Astrocyte (in vitro differentiated cells and primary cell): ENCODE measurements around the gene GPR180. TPM values are rescaled to one million over a fixed set of nuclear protein-coding genes. Genes with fewer than 3 reads are reported as not detected.
"Not testable (repeated sequence)": the region's sequence is repeated elsewhere in the genome, so short reads cannot be mapped to it uniquely, and the experiment has no call there.

Source experiments
- DNase-seq: peaks from one replicate; pipeline ENCODE4 v3.0.0-alpha.2; 2010; ENCODE audit warnings: low read depth
- FAIRE-seq: peaks from 2 replicates; lab custom pipeline; 2011; peaks lifted over from hg19 to GRCh38; lab: Jason Lieb, UNC
- H2AFZ ChIP-seq: 2 replicates; pipeline ENCODE4 v1.6.0; 2012; ENCODE audit warnings: low read depth, low read length, inconsistent platforms
- H3K27ac ChIP-seq: 2 replicates; pipeline ENCODE4 v1.5.1; 2011; ENCODE audit warnings: low read depth, low read length, inconsistent platforms
- H3K27me3 ChIP-seq: 2 replicates; pipeline ENCODE4 v1.6.0; 2011; ENCODE audit warnings: low read length, inconsistent platforms; ENCODE audit not compliant: insufficient read depth
- H3K36me3 ChIP-seq: 2 replicates; pipeline ENCODE4 v1.5.1; 2011; ENCODE audit warnings: low read length, inconsistent platforms; ENCODE audit not compliant: insufficient read depth
- H3K4me1 ChIP-seq: 2 replicates; pipeline ENCODE4 v1.5.1; 2011; ENCODE audit warnings: low read length, inconsistent platforms; ENCODE audit not compliant: insufficient read depth
- H3K4me2 ChIP-seq: 2 replicates; pipeline ENCODE4 v1.6.0; 2012; ENCODE audit warnings: low read length, inconsistent platforms
- H3K4me3 ChIP-seq: 2 replicates; pipeline ENCODE4 v1.5.1; 2011; ENCODE audit warnings: low read depth, mild to moderate bottlenecking, low read length, inconsistent platforms; ENCODE audit not compliant: insufficient read depth
- H3K79me2 ChIP-seq: 2 replicates; pipeline ENCODE4 v1.6.0; 2012; ENCODE audit warnings: mild to moderate bottlenecking, low read length, inconsistent platforms; ENCODE audit not compliant: insufficient read depth
- H3K9ac ChIP-seq: 2 replicates; pipeline ENCODE4 v1.6.0; 2012; ENCODE audit warnings: mild to moderate bottlenecking, low read length, inconsistent platforms
- H3K9me3 ChIP-seq: 2 replicates; pipeline ENCODE4 v1.5.1; 2012; ENCODE audit warnings: low read depth, mild to moderate bottlenecking, low read length, inconsistent platforms; ENCODE audit not compliant: insufficient read depth
- H4K20me1 ChIP-seq: 2 replicates; pipeline ENCODE4 v1.6.0; 2012; ENCODE audit warnings: low read length, inconsistent platforms; ENCODE audit not compliant: insufficient read depth
- H3K27ac Mint-ChIP-seq: one replicate; pipeline ENCODE4 v1.8.0; 2021; ENCODE audit warnings: mild to moderate bottlenecking, mixed read lengths; ENCODE audit not compliant: unreplicated experiment
- H3K27me3 Mint-ChIP-seq: one replicate; pipeline ENCODE4 v1.8.0; 2021; ENCODE audit warnings: low read depth, mixed read lengths; ENCODE audit not compliant: unreplicated experiment
- H3K36me3 Mint-ChIP-seq: one replicate; pipeline ENCODE4 v1.8.0; 2021; ENCODE audit warnings: low read depth, mixed read lengths; ENCODE audit not compliant: unreplicated experiment
- H3K4me1 Mint-ChIP-seq: one replicate; pipeline ENCODE4 v1.8.0; 2021; ENCODE audit warnings: low read depth, mixed read lengths; ENCODE audit not compliant: unreplicated experiment
- H3K4me3 Mint-ChIP-seq: one replicate; pipeline ENCODE4 v1.8.0; 2021; ENCODE audit warnings: mild to moderate bottlenecking, moderate library complexity, mixed read lengths; ENCODE audit not compliant: unreplicated experiment
- H3K9me3 Mint-ChIP-seq: one replicate; pipeline ENCODE4 v1.8.0; 2021; ENCODE audit warnings: mild to moderate bottlenecking, mixed read lengths; ENCODE audit not compliant: unreplicated experiment
- CTCF ChIP-seq: IDR thresholded peaks from 2 replicates; pipeline ENCODE4 v1.5.1; 2011; ENCODE audit warnings: low read depth, mild to moderate bottlenecking, inconsistent platforms, low read length, moderate library complexity; ENCODE audit not compliant: insufficient read depth
- EZH2 ChIP-seq: IDR thresholded peaks from 2 replicates; pipeline ENCODE4 v1.6.1; 2012; ENCODE audit warnings: mild to moderate bottlenecking, low read length, inconsistent platforms; ENCODE audit not compliant: insufficient read depth
- total RNA-seq: library from RNA; stranded (reverse); gene quantifications from 2 replicates; pipeline ENCODE4 v1.2.1, GENCODE V29; 2021

The GPR180 gene
- total RNA-seq, 1 donor from 2014 or later, result 10.0 TPM

- H3K36me3 ChIP-seq, result no peaks in the 10 kb centered on the region
- no peak overlapping the region for H2AFZ ChIP-seq
- Mint-ChIP-seq H3K4me1 (peaks cover 18% of the 10 kb centered on the region), H3K27me3 (no peaks in the 10 kb centered on the region), H3K27ac (no peak overlapping the region), H3K4me3 (no peak overlapping the region), H3K9me3 (peaks cover 4% of the 10 kb centered on the region), H3K36me3 (peaks cover 8% of the 10 kb centered on the region)
- no peaks in the 10 kb centered on the region for H3K27me3 ChIP-seq
- H3K4me1 ChIP-seq, result peaks cover 14% of the 10 kb centered on the region
- H4K20me1 ChIP-seq, result no peaks in the 10 kb centered on the region
- DNase-seq, result no peak
- no peak overlapping the region for H3K9ac ChIP-seq
- H3K9me3 ChIP-seq, result no peaks in the 10 kb centered on the region
- H3K79me2 ChIP-seq, result no peaks in the 10 kb centered on the region
- no peak overlapping the region for H3K4me3 ChIP-seq
- no peak overlapping the region for H3K4me2 ChIP-seq
- H3K27ac ChIP-seq, result no peak overlapping the region
- no peak for FAIRE-seq
- TF ChIP-seq CTCF, result no peak
- TF ChIP-seq EZH2, result no peak
These were observed 35.4 kb downstream of the GPR180 start for GRCh38 chr13:94636942-94637578.

- H3K4me2 ChIP-seq, H3K4me3 Mint-ChIP-seq, H3K9me3 Mint-ChIP-seq, H3K27ac Mint-ChIP-seq, H3K79me2 ChIP-seq, H3K9me3 ChIP-seq, H3K36me3 ChIP-seq, H4K20me1 ChIP-seq, H3K36me3 Mint-ChIP-seq, H3K27me3 Mint-ChIP-seq, FAIRE-seq, H3K4me3 ChIP-seq, H3K27me3 ChIP-seq, H2AFZ ChIP-seq, H3K27ac ChIP-seq, DNase-seq, H3K9ac ChIP-seq: not testable (repeated sequence)
- H3K4me1 Mint-ChIP-seq, result peaks cover 19% of the 10 kb centered on the region
- peaks cover 14% of the 10 kb centered on the region for H3K4me1 ChIP-seq
These were observed 36.0 kb downstream of the GPR180 start for GRCh38 chr13:94637677-94638076.

- Histone ChIP-seq H3K36me3 (no peaks in the 10 kb centered on the region), H3K9me3 (no peaks in the 10 kb centered on the region), H3K9ac (no peak overlapping the region), H3K4me2 (peak overlapping the region; percentile 75), H3K27me3 (no peaks in the 10 kb centered on the region), H4K20me1 (no peaks in the 10 kb centered on the region), H3K27ac (peak overlapping the region; percentile 55), H2AFZ (no peak overlapping the region), H3K79me2 (no peaks in the 10 kb centered on the region), H3K4me3 (no peak overlapping the region), H3K4me1 (peaks cover 14% of the 10 kb centered on the region)
- Mint-ChIP-seq H3K27me3 (no peaks in the 10 kb centered on the region), H3K36me3 (no peaks in the 10 kb centered on the region), H3K27ac (peak overlapping the region; percentile 78), H3K4me1 (peaks cover 19% of the 10 kb centered on the region), H3K9me3 (peaks cover 4% of the 10 kb centered on the region), H3K4me3 (no peak overlapping the region)
- no peak for TF ChIP-seq CTCF
- no peak for TF ChIP-seq EZH2
- FAIRE-seq, result no peak
- DNase-seq, result peak; percentile 59
These were observed 39.1 kb downstream of the GPR180 start for GRCh38 chr13:94640721-94641120.
